ENCODE measurements around the gene NDUFS2.

DNA sequence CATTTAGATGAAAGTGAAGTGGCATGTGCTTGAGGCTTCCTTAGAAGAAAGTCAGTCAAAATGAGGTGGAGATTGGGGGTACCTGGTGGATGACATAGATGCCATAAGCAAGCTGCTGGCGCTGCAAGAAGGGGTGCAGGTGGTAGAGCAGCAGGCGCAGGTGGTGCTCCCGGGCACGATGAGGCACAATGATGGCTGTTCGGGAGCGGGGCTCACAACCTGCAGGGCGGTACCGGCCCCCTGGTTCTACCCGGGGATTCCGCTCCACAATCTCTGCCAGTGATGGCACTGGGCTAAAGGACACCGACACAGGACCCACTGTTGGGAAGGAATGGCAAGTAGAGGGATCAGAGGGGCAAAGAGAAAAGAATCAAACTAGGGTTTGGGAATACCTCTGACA, 27.3 kb upstream of the NDUFS2 start:
- no peak for TF ChIP-seq POLR2AphosphoS5 (IDR thresholded peaks at IDR 0.05; ENCODE audit: low read depth, low read length)
- TF ChIP-seq, protein P1, sequence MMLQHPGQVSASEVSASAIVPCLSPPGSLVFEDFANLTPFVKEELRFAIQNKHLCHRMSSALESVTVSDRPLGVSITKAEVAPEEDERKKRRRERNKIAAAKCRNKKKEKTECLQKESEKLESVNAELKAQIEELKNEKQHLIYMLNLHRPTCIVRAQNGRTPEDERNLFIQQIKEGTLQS (IDR thresholded peaks at IDR 0.05; ENCODE audit: insufficient read depth, low read depth, low read length) = no peak
- no peak for TF ChIP-seq SP4 (IDR thresholded peaks at IDR 0.05; ENCODE audit: low read length)
- TF ChIP-seq, protein P2, sequence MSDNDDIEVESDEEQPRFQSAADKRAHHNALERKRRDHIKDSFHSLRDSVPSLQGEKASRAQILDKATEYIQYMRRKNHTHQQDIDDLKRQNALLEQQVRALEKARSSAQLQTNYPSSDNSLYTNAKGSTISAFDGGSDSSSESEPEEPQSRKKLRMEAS (IDR thresholded peaks at IDR 0.05) = no peak
- TF ChIP-seq, protein P3, sequence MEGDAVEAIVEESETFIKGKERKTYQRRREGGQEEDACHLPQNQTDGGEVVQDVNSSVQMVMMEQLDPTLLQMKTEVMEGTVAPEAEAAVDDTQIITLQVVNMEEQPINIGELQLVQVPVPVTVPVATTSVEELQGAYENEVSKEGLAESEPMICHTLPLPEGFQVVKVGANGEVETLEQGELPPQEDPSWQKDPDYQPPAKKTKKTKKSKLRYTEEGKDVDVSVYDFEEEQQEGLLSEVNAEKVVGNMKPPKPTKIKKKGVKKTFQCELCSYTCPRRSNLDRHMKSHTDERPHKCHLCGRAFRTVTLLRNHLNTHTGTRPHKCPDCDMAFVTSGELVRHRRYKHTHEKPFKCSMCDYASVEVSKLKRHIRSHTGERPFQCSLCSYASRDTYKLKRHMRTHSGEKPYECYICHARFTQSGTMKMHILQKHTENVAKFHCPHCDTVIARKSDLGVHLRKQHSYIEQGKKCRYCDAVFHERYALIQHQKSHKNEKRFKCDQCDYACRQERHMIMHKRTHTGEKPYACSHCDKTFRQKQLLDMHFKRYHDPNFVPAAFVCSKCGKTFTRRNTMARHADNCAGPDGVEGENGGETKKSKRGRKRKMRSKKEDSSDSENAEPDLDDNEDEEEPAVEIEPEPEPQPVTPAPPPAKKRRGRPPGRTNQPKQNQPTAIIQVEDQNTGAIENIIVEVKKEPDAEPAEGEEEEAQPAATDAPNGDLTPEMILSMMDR (IDR thresholded peaks at IDR 0.05; ENCODE audit: control extremely low read depth in 1 of 3, insufficient read depth in 1 of 3, low read depth in 1 of 3, low read length in 3 of 3) = no peak
- no peak for TF ChIP-seq FOSL1 (IDR thresholded peaks at IDR 0.05; ENCODE audit: insufficient read depth, low read depth, low read length)
- no peak for TF ChIP-seq TAF1 (IDR thresholded peaks at IDR 0.05; ENCODE audit: low read depth, low read length)
- no peak for TF ChIP-seq POLR2A (IDR thresholded peaks at IDR 0.05; ENCODE audit: control extremely low read depth in 1 of 2, low read depth in 2 of 2, low read length in 2 of 2)
- TF ChIP-seq CBX5 (IDR thresholded peaks at IDR 0.05; ENCODE audit: low read depth, low read length) = no peak
- no peak for TF ChIP-seq CHD2 (IDR thresholded peaks at IDR 0.05; ENCODE audit: low read length)
- TF ChIP-seq SUZ12 (IDR thresholded peaks at IDR 0.05; ENCODE audit: low read length) = no peak
- TF ChIP-seq TEAD4 (IDR thresholded peaks at IDR 0.05; ENCODE audit: low read depth, low read length) = no peak

All from H1 (cell line).